ENCODE measurements around the gene SYS1. TPM values are rescaled to one million over a fixed set of nuclear protein-coding genes. Genes with fewer than 3 reads are reported as not detected.

The SYS1 gene
- total and polyA plus RNA-seq, 2 donors (not counting 3 experiments of a cell fraction or from before 2014, with no cell fraction given), result 27.4 to 79.6 TPM

- peaks cover 9% of the 10 kb centered on the region for H3K79me2 ChIP-seq (ENCODE audit: control insufficient read depth, insufficient read depth, low read length)
- peak overlapping the region; percentile 0 for H2AFZ ChIP-seq (ENCODE audit: low read depth, low read length)
- H3K27ac ChIP-seq (ENCODE audit: insufficient read depth, low read depth, low read length), result peak overlapping the region; percentile 91
- no peak for TF ChIP-seq GATA2 (IDR thresholded peaks at IDR 0.05; ENCODE audit: insufficient read depth, insufficient read length, low read depth, low read length)
- peak; percentile 30 for TF ChIP-seq JUN (IDR thresholded peaks at IDR 0.05; ENCODE audit: borderline replicate concordance, insufficient read depth, insufficient read length, low read depth)
- H3K4me3 ChIP-seq (replicated peaks in 1 of 3; ENCODE audit: insufficient read depth in 1 of 3, low read depth in 1 of 3, low read length in 3 of 3), result no peak overlapping the region
- peaks cover 45% of the 10 kb centered on the region for H3K4me1 ChIP-seq (ENCODE audit: control insufficient read depth, extremely low read depth, insufficient read depth, low read length)
- FAIRE-seq (peak; percentile 95), DNase-seq (ENCODE audit: low read depth, low spot score) (peak; percentile 67)
- no peaks in the 10 kb centered on the region for H3K27me3 ChIP-seq (ENCODE audit: control insufficient read depth in 2 of 2, insufficient read depth in 2 of 2, low read length in 2 of 2)
- dilution Hi-C loops (cut with MboI; ENCODE audit: extremely low pct_ligation_motif_present, low sequenced_read_pairs), result no loop called here
- POLR2A ChIA-PET, result interaction anchor here (0.6 to 5.6 kb wide), 4 partner anchors 11 to 78 kb away, joined by 3 to 52 read pairs (median 3); partner anchors contain the start of gene SDC4
- peak overlapping the region; percentile 70 for H3K9ac ChIP-seq (replicated peaks; ENCODE audit: extremely low read depth, insufficient read depth, low read length)
- H3K9me1 ChIP-seq (replicated peaks; ENCODE audit: control insufficient read depth, extremely low read depth, insufficient read depth, low read length), result no peaks in the 10 kb centered on the region
- H3K36me3 ChIP-seq (ENCODE audit: control insufficient read depth in 2 of 2, extremely low read depth in 1 of 2, insufficient read depth in 2 of 2, low read length in 2 of 2), result no peaks in the 10 kb centered on the region
- H4K20me1 ChIP-seq (replicated peaks; ENCODE audit: control insufficient read depth, extremely low read depth, insufficient read depth, low read length), result no peaks in the 10 kb centered on the region
- H3K9me3 ChIP-seq (replicated peaks; ENCODE audit: control insufficient read depth, insufficient read depth, low read length), result no peaks in the 10 kb centered on the region
- no TSS peak for BruUV-seq (replicated peaks)
- peak overlapping the region; percentile 28 for H3K4me2 ChIP-seq (ENCODE audit: insufficient read depth, low read length)
- intact Hi-C loops (cut with micrococcal nuclease), result no loop called here
- CTCF ChIA-PET, result interaction anchor here (0.8 to 8.3 kb wide), 11 partner anchors 12 to 412 kb away, joined by 3 to 111 read pairs (median 7); partner anchors contain the start of gene SDC4
Measured at GRCh38 chr20:45359406-45360148, 3.4 kb upstream of the SYS1 start.

- ChIA-PET POLR2A (interaction anchor here (5.6 kb wide), 1 partner anchor 14 kb away, joined by 52 read pairs; the partner anchor contains the start of gene SDC4), CTCF (interaction anchor here (0.7 to 8.3 kb wide), 11 partner anchors 12 to 535 kb away, joined by 3 to 111 read pairs (median 15); partner anchors contain the start of gene SDC4)
- H3K9me1 ChIP-seq (replicated peaks; ENCODE audit: control insufficient read depth, extremely low read depth, insufficient read depth, low read length), result no peaks in the 10 kb centered on the region
- H3K4me1 ChIP-seq (ENCODE audit: control insufficient read depth, extremely low read depth, insufficient read depth, low read length), result peaks cover 45% of the 10 kb centered on the region
- FAIRE-seq, result no peak
- no peaks in the 10 kb centered on the region for H4K20me1 ChIP-seq (replicated peaks; ENCODE audit: control insufficient read depth, extremely low read depth, insufficient read depth, low read length)
- no peak for DNase-seq (ENCODE audit: low read depth, low spot score)
- intact Hi-C loops (cut with micrococcal nuclease), result no loop called here
- BruUV-seq (replicated peaks), result no TSS peak
- H3K27me3 ChIP-seq (ENCODE audit: control insufficient read depth in 2 of 2, insufficient read depth in 2 of 2, low read length in 2 of 2), result no peaks in the 10 kb centered on the region
- H3K79me2 ChIP-seq (ENCODE audit: control insufficient read depth, insufficient read depth, low read length), result peaks cover 12% of the 10 kb centered on the region
- TF ChIP-seq CTCF (IDR thresholded peaks at IDR 0.05; ENCODE audit: extremely low read depth in 1 of 2, insufficient read depth in 1 of 2, low read depth in 1 of 2, low read length in 2 of 2), result no peak
- no peak for TF ChIP-seq GATA2 (IDR thresholded peaks at IDR 0.05; ENCODE audit: insufficient read depth, insufficient read length, low read depth, low read length)
- no peak for TF ChIP-seq MYC (IDR thresholded peaks at IDR 0.05; ENCODE audit: low read depth, low read length)
- H3K4me3 ChIP-seq (replicated peaks in 1 of 3; ENCODE audit: insufficient read depth in 1 of 3, low read depth in 1 of 3, low read length in 3 of 3), result no peak overlapping the region
- no peak overlapping the region for H3K9ac ChIP-seq (replicated peaks; ENCODE audit: extremely low read depth, insufficient read depth, low read length)
- dilution Hi-C loops (cut with MboI; ENCODE audit: extremely low pct_ligation_motif_present, low sequenced_read_pairs), result no loop called here
- H3K36me3 ChIP-seq (ENCODE audit: control insufficient read depth in 2 of 2, extremely low read depth in 1 of 2, insufficient read depth in 2 of 2, low read length in 2 of 2), result peaks cover 0 to 3% of the 10 kb centered on the region in 2 experiments
- no peak overlapping the region for H3K4me2 ChIP-seq (ENCODE audit: insufficient read depth, low read length)
- H2AFZ ChIP-seq (ENCODE audit: low read depth, low read length), result no peak overlapping the region
- no peaks in the 10 kb centered on the region for H3K9me3 ChIP-seq (replicated peaks; ENCODE audit: control insufficient read depth, insufficient read depth, low read length)
- no peak overlapping the region for H3K27ac ChIP-seq (ENCODE audit: insufficient read depth, low read depth, low read length)
Measured at GRCh38 chr20:45361793-45362192, 1.2 kb upstream of the SYS1 start.
